ENCODE measurements around the gene MYL4.
A peak's percentile ranks its signal among the peaks of the same experiment; 100 is the strongest.
"Not testable (repeated sequence)": the region's sequence is repeated elsewhere in the genome, so short reads cannot be mapped to it uniquely, and the experiment has no call there.

MYL4 gene

GRCh38 chr17:47221154-47221553 lies 12.0 kb downstream of the MYL4 start:
- no peak for DNase-seq (ENCODE audit: low read depth in 2 of 2)

GRCh38 chr17:47222047-47222446 lies 12.9 kb downstream of the MYL4 start:
- no peak for DNase-seq (ENCODE audit: low read depth in 2 of 2)

- DNase-seq (ENCODE audit: low read depth in 2 of 2), result no peak
Observed at GRCh38 chr17:47223007-47223406, 13.9 kb downstream of the MYL4 start.

- no peak for DNase-seq (ENCODE audit: low read depth in 2 of 2)
Observed at GRCh38 chr17:47223460-47223859, 14.3 kb downstream of the MYL4 start.

- not testable (repeated sequence) for DNase-seq (ENCODE audit: low read depth in 2 of 2)
Observed at GRCh38 chr17:47224077-47224476, 14.9 kb downstream of the MYL4 start.

GRCh38 chr17:47224966-47225365 lies 15.8 kb downstream of the MYL4 start:
- no peak for DNase-seq (ENCODE audit: low read depth in 2 of 2)

- no peak for DNase-seq (ENCODE audit: low read depth in 2 of 2)
Observed at GRCh38 chr17:47225436-47225858, 16.3 kb downstream of the MYL4 start.

GRCh38 chr17:47225911-47226688 lies 17.0 kb downstream of the MYL4 start:
- no peak for DNase-seq (ENCODE audit: low read depth in 2 of 2)

GRCh38 chr17:47227862-47228261 lies 18.7 kb downstream of the MYL4 start:
- DNase-seq (ENCODE audit: low read depth in 2 of 2), result no peak

GRCh38 chr17:47229535-47230443 lies 20.6 kb downstream of the MYL4 start:
- peak; percentile 58 to 72 for DNase-seq (ENCODE audit: low read depth in 2 of 2)

GRCh38 chr17:47230864-47231263 lies 21.7 kb downstream of the MYL4 start:
- DNase-seq (ENCODE audit: low read depth in 2 of 2), result no peak

GRCh38 chr17:47231334-47231733 lies 22.2 kb downstream of the MYL4 start:
- DNase-seq (ENCODE audit: low read depth in 2 of 2), result no peak

- no peak for DNase-seq (ENCODE audit: low read depth in 2 of 2)
Observed at GRCh38 chr17:47231866-47232265, 22.7 kb downstream of the MYL4 start.

GRCh38 chr17:47232465-47232864 lies 23.3 kb downstream of the MYL4 start:
- no peak for DNase-seq (ENCODE audit: low read depth in 2 of 2)

GRCh38 chr17:47235506-47235905 lies 26.4 kb downstream of the MYL4 start:
- no peak for DNase-seq (ENCODE audit: low read depth in 2 of 2)

- DNase-seq (ENCODE audit: low read depth in 2 of 2), result no peak
Observed at GRCh38 chr17:47235923-47236322, 26.8 kb downstream of the MYL4 start.

GRCh38 chr17:47237841-47238240 lies 28.7 kb downstream of the MYL4 start:
- DNase-seq (ENCODE audit: low read depth in 2 of 2), result no peak

- DNase-seq (ENCODE audit: low read depth in 2 of 2), result no peak
Observed at GRCh38 chr17:47238321-47239010, 29.3 kb downstream of the MYL4 start.

- DNase-seq (ENCODE audit: low read depth in 2 of 2), result no peak
Observed at GRCh38 chr17:47239619-47239966, 30.4 kb downstream of the MYL4 start.

- DNase-seq (ENCODE audit: low read depth in 2 of 2), result no peak
Observed at GRCh38 chr17:47239967-47240651, 31.0 kb downstream of the MYL4 start.

GRCh38 chr17:47240806-47241205 lies 31.7 kb downstream of the MYL4 start:
- no peak for DNase-seq (ENCODE audit: low read depth in 2 of 2)

GRCh38 chr17:47242648-47243047 lies 33.5 kb downstream of the MYL4 start:
- DNase-seq (ENCODE audit: low read depth in 2 of 2), result no peak
